ENCODE measurements around the gene C1orf174.

DNA sequence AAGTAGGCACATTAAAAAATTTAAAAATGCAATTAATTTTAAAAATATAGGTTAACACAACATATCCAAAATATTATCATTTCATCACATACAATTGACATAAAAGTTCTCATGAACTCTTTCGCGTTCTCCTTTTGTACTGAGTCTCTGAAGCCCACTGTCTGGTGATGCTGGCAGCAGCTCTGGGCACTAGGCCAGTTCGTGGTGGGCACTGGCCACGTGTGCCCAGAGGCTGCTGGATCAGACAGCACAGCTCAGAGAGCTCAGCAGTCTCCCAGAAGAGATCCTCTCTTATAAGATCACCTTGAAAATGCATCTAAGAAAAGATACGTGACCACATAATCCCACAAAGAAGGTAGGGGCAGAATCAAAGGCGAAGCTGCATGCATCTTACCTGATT, 53.0 kb downstream of the C1orf174 start:
- TF ChIP-seq ZBTB7A (IDR thresholded peaks at IDR 0.05; ENCODE audit: low read depth): no peak
- no peak for TF ChIP-seq TAF1 (IDR thresholded peaks at IDR 0.05; ENCODE audit: low read depth)
